Neutrophil (primary cell): ENCODE measurements around the gene RBM39.

Experiments used
- H3K27ac ChIP-seq: fragments of 200-600 bp; sonication (generic); 2 replicates; pipeline ENCODE4 v1.5.1; 2016; ENCODE audit warnings: mild to moderate bottlenecking, moderate library complexity
- H3K27me3 ChIP-seq: fragments of 200-600 bp; sonication (generic); 2 replicates; pipeline ENCODE4 v1.6.0; 2016; ENCODE audit warnings: mild to moderate bottlenecking
- H3K36me3 ChIP-seq: fragments of 200-600 bp; sonication (generic); 2 replicates; pipeline ENCODE4 v1.5.1; 2017
- H3K4me1 ChIP-seq, 2 experiments: fragments of 200-600 bp in 1 of 2; sonication (generic) in 1 of 2; 1 replicate in 1 of 2; 2 replicates in 1 of 2; pipeline versions ENCODE4 v1.5.1 to v1.6.1; 2013 to 2016; ENCODE audit warnings: low read depth in 1 of 2, low read length in 1 of 2, mild to moderate bottlenecking in 1 of 2, moderate library complexity in 1 of 2; ENCODE audit not compliant: control insufficient read depth in 1 of 2, insufficient read depth in 1 of 2
- H3K4me3 ChIP-seq, 2 experiments: fragments of 200-600 bp in 1 of 2; sonication (generic) in 1 of 2; 1 replicate in 1 of 2; 2 replicates in 1 of 2; pipeline ENCODE4 v1.5.1; 2013 to 2016; ENCODE audit warnings: low read depth in 1 of 2, low read length in 1 of 2, mild to moderate bottlenecking in 1 of 2, moderate library complexity in 1 of 2
- H3K9me3 ChIP-seq: fragments of 200-600 bp; sonication (generic); 2 replicates; pipeline ENCODE4 v1.5.1; 2016
- TF ChIP-seq, protein P1 (sequence below): fragments of 200-600 bp; sonication (generic); IDR thresholded peaks from 2 replicates; pipeline ENCODE4 v1.5.1; 2016; ENCODE audit warnings: antibody characterized with exemption

Gene RBM39

DNA sequence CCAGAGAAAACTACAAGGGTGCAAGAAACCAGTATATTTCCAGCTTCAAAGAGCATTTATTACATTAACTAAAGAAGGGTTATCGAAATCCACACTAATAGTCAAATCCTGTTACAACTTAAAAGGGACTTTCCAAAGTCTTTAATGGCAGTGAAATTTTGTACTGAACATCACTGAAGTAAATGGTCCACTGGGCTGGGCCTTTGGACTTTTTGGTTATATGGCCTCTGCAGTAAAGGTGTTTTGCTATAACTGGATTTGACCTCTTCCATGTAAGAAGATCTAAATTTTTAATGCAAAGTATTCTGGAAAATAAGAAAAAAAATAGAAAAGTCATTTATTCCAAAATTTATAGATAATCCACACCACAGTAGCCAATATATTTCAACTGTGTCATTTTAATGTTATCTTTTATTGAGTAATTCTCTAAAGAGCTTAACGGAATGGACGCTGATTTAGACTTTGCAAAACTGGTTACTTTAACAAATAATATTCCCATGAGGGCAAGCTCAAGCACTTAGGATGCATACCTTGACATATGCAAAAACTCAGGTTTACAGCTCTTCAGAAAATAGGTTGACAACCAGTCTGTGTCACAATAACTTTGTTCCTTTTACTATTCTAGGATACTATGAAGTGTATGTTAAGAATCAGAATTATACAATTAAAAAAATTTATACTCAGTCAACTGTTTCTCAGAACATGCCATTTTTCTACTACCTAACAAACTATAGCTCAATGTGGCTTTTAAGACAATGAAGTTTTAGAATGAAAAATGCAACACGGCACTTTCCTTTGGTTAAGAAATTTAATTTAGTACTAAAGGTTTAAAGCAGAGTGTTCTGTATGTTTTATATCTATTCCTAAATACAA, 7.0 kb downstream of the RBM39 start:
- TF ChIP-seq, protein P1, sequence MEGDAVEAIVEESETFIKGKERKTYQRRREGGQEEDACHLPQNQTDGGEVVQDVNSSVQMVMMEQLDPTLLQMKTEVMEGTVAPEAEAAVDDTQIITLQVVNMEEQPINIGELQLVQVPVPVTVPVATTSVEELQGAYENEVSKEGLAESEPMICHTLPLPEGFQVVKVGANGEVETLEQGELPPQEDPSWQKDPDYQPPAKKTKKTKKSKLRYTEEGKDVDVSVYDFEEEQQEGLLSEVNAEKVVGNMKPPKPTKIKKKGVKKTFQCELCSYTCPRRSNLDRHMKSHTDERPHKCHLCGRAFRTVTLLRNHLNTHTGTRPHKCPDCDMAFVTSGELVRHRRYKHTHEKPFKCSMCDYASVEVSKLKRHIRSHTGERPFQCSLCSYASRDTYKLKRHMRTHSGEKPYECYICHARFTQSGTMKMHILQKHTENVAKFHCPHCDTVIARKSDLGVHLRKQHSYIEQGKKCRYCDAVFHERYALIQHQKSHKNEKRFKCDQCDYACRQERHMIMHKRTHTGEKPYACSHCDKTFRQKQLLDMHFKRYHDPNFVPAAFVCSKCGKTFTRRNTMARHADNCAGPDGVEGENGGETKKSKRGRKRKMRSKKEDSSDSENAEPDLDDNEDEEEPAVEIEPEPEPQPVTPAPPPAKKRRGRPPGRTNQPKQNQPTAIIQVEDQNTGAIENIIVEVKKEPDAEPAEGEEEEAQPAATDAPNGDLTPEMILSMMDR = no peak
- Histone ChIP-seq H3K27me3 (no peaks in the 10 kb centered on the region), H3K36me3 (peaks cover 100% of the 10 kb centered on the region), H3K9me3 (no peaks in the 10 kb centered on the region), H3K4me3 (no peak overlapping the region), H3K27ac (peak overlapping the region; percentile 4), H3K4me1 (peaks cover 13 to 18% of the 10 kb centered on the region in 2 experiments)

DNA sequence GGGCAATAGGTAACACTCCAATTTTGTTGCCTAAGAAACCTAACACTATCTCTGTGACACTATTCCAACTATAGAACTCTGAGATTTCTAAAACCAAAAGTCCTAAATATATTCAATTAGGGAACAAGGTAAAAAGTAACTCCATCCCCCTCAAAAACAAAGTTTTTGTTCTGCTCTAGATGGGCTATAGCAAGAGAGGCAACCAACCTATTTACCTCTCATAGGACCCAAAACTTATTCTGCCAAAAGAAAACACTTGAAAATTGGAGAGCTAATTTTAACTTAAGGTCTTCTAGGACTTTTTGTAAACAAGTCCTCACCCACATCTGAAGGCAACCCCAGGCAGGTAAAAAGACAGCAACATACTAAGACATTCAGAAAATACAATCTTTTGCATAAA, 7.7 kb downstream of the RBM39 start:
- TF ChIP-seq, protein P1 = no peak
- Histone ChIP-seq H3K27me3 (no peaks in the 10 kb centered on the region), H3K27ac (no peak overlapping the region), H3K4me1 (peaks cover 9 to 12% of the 10 kb centered on the region in 2 experiments), H3K36me3 (peaks cover 100% of the 10 kb centered on the region), H3K4me3 (no peak overlapping the region), H3K9me3 (no peaks in the 10 kb centered on the region)

DNA sequence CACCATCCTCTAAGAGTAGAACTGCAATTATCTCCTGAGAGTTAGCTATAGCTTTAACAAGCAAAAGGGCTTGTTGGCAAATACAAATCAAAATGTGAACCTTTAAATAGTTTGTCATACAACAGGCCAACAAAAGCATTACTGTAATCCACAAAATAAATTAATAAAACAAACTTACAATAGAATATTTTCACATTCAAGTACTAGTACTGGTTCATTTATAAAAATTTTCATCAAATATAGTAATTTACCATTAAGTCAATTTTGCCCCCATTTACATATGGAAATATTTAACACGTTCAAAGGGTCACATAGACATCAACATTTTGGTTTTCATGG, 9.4 kb downstream of the RBM39 start:
- Histone ChIP-seq H3K9me3 (no peaks in the 10 kb centered on the region), H3K4me3 (no peak overlapping the region), H3K27me3 (no peaks in the 10 kb centered on the region), H3K4me1 (peaks cover 3 to 8% of the 10 kb centered on the region in 2 experiments), H3K36me3 (peaks cover 100% of the 10 kb centered on the region), H3K27ac (no peak overlapping the region)
- TF ChIP-seq, protein P1 = no peak

DNA sequence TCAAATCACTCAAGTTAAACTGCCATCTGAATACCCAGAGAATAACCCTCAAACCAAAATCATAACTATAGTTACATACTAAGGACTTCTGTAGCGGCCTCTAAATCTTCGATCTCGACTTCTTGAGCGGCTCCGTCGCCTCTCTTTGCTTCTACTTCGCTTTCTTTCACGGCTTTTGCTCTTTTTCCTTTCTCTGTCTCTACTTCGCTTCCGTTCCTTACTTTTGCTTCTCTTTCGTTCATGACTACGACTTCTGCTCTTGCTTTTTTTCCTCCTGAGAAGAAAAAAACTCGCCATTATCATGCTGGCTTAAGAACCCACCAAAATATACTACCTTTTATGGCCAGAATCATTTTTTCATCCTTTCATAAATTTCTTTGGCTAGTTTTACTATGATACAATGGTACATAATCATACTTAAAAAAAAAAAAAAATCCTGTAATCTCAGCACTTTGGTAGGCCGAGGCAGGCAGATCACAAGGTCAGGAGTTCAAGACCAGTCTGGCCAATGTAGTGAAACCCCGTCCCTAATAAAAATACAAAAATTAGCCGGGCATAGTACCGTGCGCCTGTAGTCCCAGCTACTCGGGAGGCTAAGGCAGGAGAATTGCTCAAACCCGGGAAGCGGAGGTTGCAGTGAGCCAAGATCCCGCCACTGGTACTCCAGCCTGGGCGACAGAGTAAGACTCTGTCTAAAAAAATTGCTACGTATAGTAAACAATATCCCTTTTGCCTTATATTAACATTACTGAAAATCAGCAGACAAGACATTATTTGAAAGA, 10.0 kb downstream of the RBM39 start:
- no peak overlapping the region for H3K4me3 ChIP-seq
- H3K27me3 ChIP-seq = no peaks in the 10 kb centered on the region
- H3K4me1 ChIP-seq = peaks cover 6 to 13% of the 10 kb centered on the region in 2 experiments
- H3K36me3 ChIP-seq = peaks cover 100% of the 10 kb centered on the region
- TF ChIP-seq, protein P1 = no peak
- no peaks in the 10 kb centered on the region for H3K9me3 ChIP-seq
- H3K27ac ChIP-seq = peak overlapping the region; percentile 11

DNA sequence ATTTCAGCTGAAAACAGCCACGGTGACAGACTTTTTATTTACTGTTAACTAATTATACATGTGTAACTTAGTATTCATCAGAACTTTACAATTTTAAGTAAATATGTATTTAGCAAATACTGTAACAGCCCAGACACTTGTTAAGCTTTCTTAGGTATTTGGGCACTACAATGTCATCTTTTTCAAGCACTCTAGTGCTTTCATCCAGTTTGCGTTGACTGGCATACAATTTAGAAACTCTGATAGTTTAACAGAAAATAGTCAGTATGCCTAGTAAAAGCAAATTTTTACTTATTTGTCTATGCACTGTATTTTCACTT, 10.6 kb downstream of the RBM39 start:
- TF ChIP-seq, protein P1 = no peak
- no peak overlapping the region for H3K4me3 ChIP-seq
- H3K4me1 ChIP-seq = peaks cover 8 to 19% of the 10 kb centered on the region in 2 experiments
- no peaks in the 10 kb centered on the region for H3K27me3 ChIP-seq
- no peaks in the 10 kb centered on the region for H3K9me3 ChIP-seq
- peak overlapping the region; percentile 11 for H3K27ac ChIP-seq
- peaks cover 100% of the 10 kb centered on the region for H3K36me3 ChIP-seq
